ENCODE measurements around the gene CXCL3.
"Not testable (repeated sequence)": the region's sequence is repeated elsewhere in the genome, so short reads cannot be mapped to it uniquely, and the experiment has no call there.

CXCL3 gene

DNA sequence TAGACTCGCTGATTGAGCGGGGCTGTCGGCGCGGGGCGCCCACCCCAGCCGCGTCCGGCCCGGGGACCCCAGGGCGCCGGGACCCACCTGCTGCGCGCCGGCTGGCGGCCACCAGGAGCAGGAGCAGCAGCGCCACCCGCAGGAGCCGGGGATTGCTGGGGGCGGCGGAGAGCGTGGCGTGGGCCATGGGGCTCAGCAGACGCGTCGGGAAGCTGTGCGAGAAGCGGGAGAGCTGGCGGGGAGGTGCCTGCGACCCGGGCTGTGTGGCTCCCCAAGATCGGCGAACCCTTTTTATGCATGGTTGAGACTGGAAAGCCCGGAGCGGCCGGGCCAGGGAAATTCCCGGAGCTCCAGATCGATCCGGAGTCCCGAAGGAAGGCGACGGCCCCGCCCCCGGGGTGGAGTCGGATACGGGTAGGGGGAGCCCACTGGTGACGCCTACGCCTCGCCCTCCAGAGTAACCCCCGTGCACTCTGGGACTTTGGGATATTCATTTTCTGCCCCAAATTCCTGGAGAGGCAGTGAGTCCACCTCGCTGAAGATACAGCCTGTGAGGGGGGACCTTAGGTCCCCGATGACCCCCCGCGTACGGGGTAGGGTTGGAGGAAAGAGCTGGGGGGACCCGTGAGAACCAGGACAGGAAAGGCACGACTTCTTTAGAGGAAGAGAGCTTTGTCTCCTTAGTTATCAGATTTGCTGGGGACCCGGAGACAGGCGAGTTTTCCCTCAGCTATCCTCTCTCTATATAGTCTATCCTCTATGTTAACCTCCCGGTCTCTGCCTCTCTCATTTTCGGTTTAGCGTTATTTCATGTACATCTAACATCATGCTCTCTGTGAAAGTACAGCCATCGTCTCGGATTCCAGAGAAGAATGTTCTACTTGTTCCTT, at the start of gene CXCL3:
Gene CXCL3 (minus strand): TSS at position 265 of the 890 bp plus-strand sequence. CDS start 78 bp downstream, at position 187.
- peak; percentile 83 for DNase-seq (ENCODE audit: low spot score)

- DNase-seq (ENCODE audit: low spot score): no peak
These were observed 49.0 kb upstream of the CXCL3 start for GRCh38 chr4:74087481-74087880.

DNA sequence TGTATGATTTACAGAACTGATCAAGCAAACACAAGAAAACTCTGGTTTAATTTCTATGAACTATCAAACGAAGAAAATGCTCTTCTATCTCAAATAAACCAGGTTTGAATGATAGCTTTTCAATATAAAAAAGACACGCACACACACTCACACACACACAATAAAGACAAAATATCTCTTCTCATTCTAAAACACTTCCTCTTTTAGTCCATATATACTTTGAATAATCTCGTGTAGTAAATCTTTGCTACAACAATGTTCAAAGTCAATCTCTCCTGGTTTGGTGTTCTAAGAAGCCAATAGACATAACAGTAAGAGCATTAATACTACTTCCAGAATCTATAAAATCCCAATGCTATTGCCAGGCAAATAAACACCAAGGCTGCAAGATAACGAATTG, 47.2 kb upstream of the CXCL3 start:
- DNase-seq (ENCODE audit: low spot score): no peak

- DNase-seq (ENCODE audit: low spot score): no peak
These were observed 46.5 kb upstream of the CXCL3 start for GRCh38 chr4:74084984-74085383.

DNA sequence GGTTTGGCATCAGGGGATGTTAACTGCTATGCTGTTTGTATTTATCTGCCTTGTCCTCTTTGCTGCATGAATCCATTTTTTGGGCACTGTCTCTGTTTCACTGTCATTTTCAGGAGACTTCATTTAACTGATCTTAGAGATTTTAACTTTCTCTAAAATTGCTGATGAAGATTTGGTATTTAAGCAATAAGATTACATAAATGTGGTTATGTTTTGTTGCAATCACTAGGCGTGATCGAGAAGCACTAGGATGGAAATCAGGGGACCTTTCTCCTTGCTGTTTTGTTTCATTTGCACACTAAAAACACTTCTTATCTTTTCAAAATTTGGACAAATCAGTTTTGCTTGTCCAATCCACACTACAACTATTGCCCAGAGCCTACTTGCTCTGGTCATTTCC, 45.1 kb upstream of the CXCL3 start:
- no peak for DNase-seq (ENCODE audit: low spot score)

DNA sequence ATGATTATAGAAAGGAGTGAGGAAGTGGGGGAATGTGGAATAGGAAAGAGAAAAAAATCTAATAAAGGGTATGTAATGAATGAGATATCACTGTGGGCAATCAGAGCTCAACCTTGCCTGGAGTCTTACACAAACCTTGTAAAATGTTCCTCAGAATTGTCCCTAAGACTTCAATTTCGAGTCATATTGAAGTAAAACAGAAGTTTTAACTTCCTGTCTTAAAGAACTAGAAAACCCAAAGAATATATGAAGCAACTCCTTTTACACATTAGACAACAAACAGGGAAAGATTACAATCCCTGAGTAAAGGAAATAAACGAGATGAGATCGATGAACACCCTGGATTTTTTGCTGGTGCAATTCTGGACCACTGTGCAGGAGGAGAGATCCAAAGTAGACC, 42.5 kb upstream of the CXCL3 start:
- no peak for DNase-seq (ENCODE audit: low spot score)

GRCh38 chr4:74080351-74080750, 41.9 kb upstream of the CXCL3 start:
- not testable (repeated sequence) for DNase-seq (ENCODE audit: low spot score)

- DNase-seq (ENCODE audit: low spot score): not testable (repeated sequence)
These were observed 40.5 kb upstream of the CXCL3 start for GRCh38 chr4:74079024-74079423.

- no peak for DNase-seq (ENCODE audit: low spot score)
These were observed 34.9 kb upstream of the CXCL3 start for GRCh38 chr4:74073358-74073757.

- DNase-seq (ENCODE audit: low spot score): no peak
These were observed 34.2 kb upstream of the CXCL3 start for GRCh38 chr4:74072739-74073138.

- no peak for DNase-seq (ENCODE audit: low spot score)
These were observed 29.1 kb upstream of the CXCL3 start for GRCh38 chr4:74067586-74067985.

GRCh38 chr4:74066232-74066631, 27.7 kb upstream of the CXCL3 start:
- DNase-seq (ENCODE audit: low spot score): no peak

GRCh38 chr4:74065115-74065642, 26.7 kb upstream of the CXCL3 start:
- DNase-seq (ENCODE audit: low spot score): no peak

GRCh38 chr4:74063859-74064258, 25.4 kb upstream of the CXCL3 start:
- no peak for DNase-seq (ENCODE audit: low spot score)

GRCh38 chr4:74062953-74063352, 24.5 kb upstream of the CXCL3 start:
- no peak for DNase-seq (ENCODE audit: low spot score)

DNA sequence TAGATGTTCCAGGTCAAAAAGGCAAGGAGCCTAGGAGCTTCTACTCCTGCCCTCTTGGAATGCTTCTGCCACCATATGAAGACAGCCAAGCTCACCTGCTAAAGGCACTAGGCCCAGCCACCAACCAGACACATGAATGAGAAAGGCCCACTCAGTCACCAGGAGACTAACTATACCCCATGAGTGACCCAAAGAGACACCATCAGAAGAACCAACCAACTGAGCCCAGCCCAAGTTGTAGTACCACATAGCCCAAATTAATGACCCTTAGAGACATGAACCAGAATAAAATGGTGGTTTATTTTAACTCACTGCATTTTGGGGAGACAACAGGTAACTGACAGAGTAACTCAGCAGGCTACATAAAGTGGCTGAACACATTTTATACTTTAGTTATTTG, 22.9 kb upstream of the CXCL3 start:
- DNase-seq (ENCODE audit: low spot score): no peak

DNA sequence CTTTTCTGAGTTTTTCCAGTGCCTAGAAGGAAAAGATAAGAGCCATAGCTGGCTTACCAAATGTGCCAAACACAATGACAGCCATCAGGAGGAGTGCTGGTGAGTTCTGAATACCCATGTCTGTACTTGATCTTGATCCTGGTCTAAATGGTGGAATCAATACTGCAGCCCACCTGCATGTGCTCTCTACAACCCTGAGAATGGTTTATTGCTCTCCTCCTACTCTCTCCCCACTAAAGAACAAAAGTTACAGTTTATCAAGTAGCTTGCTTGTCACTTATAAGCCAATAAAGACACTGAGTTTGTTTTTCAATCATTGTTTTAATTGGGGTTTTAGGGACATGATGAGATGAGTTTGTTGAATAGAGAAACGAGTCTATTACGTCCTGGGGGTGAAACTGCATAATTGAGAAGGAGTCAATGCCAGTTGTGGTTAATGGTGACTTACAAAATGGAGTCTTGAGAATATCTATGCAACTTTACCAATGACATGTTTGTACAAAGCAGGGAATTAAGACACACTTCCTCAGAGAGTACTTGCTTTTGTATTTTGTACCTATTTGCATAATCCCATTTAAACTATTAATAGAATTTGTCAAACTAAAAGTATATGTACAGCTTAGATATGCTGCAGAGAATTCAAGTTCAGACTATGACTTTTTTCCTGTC, 20.8 kb upstream of the CXCL3 start:
- no peak for DNase-seq (ENCODE audit: low spot score)

DNA sequence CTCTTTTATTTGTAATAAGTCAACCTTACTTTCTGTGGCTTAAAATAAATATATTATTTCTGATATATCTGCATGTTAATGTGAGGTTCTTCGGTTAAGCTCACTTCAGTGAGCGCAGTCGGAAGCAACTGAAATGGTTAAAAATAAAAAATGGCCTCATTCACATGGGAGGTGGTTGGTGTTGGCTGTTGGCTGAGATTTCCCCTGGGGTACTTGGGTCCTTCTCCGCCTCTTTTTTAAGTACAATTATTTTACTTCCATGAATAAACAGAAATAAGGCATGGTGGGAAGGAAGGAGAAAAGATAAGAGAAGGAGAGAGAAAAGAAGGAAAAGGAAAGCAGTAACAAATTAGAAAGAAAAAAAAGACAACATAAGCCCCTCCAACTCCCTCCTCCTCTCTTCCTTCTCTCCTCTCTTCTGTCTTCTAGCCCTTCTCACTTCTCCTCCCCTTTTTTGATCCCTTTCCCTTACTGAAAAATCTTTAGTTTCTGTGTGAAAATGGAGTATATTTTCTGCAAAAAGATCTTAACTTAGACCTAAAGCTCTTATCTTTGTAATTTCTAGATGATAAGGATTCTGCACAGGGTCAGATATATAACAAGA, 19.7 kb upstream of the CXCL3 start:
- DNase-seq (ENCODE audit: low spot score): no peak

DNA sequence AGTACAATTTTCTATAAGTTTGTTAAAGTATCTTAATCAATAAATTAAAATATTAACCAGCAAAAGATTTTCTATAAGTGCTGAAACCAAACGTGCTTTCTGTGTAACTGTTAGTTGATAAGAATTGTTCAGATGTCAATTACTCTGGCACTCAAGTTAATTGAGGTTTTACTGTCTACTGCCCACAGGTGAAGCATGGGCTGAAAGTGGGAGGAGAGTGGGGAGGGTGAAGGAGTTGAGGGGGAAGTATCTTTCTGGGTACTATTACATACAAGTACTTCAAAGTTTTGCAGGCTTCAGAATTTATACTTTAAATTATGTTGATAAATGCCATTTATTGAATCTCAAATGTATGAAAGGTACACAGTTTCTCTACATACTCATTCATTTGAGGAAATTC, 19.1 kb upstream of the CXCL3 start:
- DNase-seq (ENCODE audit: low spot score): no peak

- DNase-seq (ENCODE audit: low spot score): no peak
These were observed 18.5 kb upstream of the CXCL3 start for GRCh38 chr4:74056858-74057562.

DNA sequence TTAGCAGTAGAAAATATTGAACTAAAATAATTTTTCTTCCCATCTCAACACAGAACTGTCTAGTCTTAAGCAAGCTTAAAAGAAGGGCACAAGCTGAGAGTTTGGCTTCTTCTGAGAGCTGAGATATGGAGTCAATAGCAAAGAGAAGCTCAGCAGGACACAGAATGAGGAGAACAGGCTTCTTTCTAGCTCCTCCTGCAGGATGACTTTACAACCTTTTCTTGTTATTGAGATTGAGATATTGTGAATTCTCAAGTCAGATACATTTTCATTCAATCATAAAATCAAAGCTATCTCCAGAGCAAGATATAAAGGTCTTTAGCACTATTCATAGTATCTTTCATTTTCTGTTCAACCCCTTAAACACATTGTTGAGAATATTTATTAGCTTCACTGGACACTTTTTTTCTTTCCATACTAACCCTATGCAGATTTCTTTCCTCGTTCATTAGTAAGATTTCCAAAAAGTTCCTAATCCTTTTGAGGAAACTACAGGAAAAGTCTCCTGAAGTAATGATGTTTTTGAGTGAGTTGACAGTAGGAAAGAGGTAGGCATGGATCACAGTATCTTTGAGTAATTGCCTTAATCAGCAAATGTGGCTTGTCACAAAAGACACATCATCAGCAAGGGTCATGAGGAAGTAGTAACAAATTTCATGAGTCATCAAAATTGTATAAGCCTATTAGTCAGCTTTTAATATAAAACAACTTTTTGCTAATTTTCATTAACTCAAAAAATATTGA, 17.8 kb upstream of the CXCL3 start:
- no peak for DNase-seq (ENCODE audit: low spot score)

Measured in ecto neural progenitor cell (in vitro differentiated cells).